Measurements from ENCODE around the gene CORO2B. TPM values are rescaled to one million over a fixed set of nuclear protein-coding genes. Genes with fewer than 3 reads are reported as not detected.

CORO2B gene
- total RNA-seq, 1 experiment from 2014 or later = 3.8 TPM

- ChIA-PET POLR2A (ENCODE audit: low non-redundant PET) (no interaction called here), CTCF (no interaction called here)
- TF ChIP-seq CTCF (conservative IDR thresholded peaks at IDR 0.05; ENCODE audit: low read depth, low read length) (no peak), EZH2 (IDR thresholded peaks at IDR 0.05; ENCODE audit: borderline replicate concordance, low read depth, low read length, poor library complexity, severe bottlenecking) (no peak)
- Histone ChIP-seq H3K9me3 (ENCODE audit: low read depth, low read length, poor library complexity, severe bottlenecking) (no peaks in the 10 kb centered on the region), H3K4me3 (ENCODE audit: low read depth, low read length, poor library complexity, severe bottlenecking) (no peak overlapping the region), H3K27me3 (replicated peaks; ENCODE audit: insufficient read depth, low read depth, low read length, poor library complexity) (no peaks in the 10 kb centered on the region), H3K36me3 (ENCODE audit: insufficient read depth, low read length, poor library complexity, severe bottlenecking) (no peaks in the 10 kb centered on the region), H3K4me1 (ENCODE audit: insufficient read depth, low read length, poor library complexity, severe bottlenecking) (peaks cover 22% of the 10 kb centered on the region), H3K27ac (ENCODE audit: low read depth, low read length, poor library complexity, severe bottlenecking) (peak overlapping the region; percentile 11)
- no TSS peak for BruUV-seq (replicated peaks)
- DNase-seq (ENCODE audit: low spot score) = no peak
- intact Hi-C loops (cut with micrococcal nuclease; ENCODE audit: unreplicated experiment) = no loop called here
Measured at GRCh38 chr15:68614286-68615035, 35.7 kb downstream of the CORO2B start.

GRCh38 chr15:68615301-68615700, 36.5 kb downstream of the CORO2B start:
- CTCF ChIA-PET = no interaction called here
- TF ChIP-seq EZH2 (IDR thresholded peaks at IDR 0.05; ENCODE audit: borderline replicate concordance, low read depth, low read length, poor library complexity, severe bottlenecking) (no peak), CTCF (conservative IDR thresholded peaks at IDR 0.05; ENCODE audit: low read depth, low read length) (no peak)
- intact Hi-C loops (cut with micrococcal nuclease; ENCODE audit: unreplicated experiment) = no loop called here
- BruUV-seq (replicated peaks) = no TSS peak
- DNase-seq (ENCODE audit: low spot score) = no peak
- no peaks in the 10 kb centered on the region for H3K36me3 ChIP-seq (ENCODE audit: insufficient read depth, low read length, poor library complexity, severe bottlenecking)
- H3K27ac ChIP-seq (ENCODE audit: low read depth, low read length, poor library complexity, severe bottlenecking) = no peak overlapping the region
- H3K9me3 ChIP-seq (ENCODE audit: low read depth, low read length, poor library complexity, severe bottlenecking) = no peaks in the 10 kb centered on the region
- POLR2A ChIA-PET (ENCODE audit: low non-redundant PET) = no interaction called here
- peaks cover 28% of the 10 kb centered on the region for H3K4me1 ChIP-seq (ENCODE audit: insufficient read depth, low read length, poor library complexity, severe bottlenecking)
- H3K4me3 ChIP-seq (ENCODE audit: low read depth, low read length, poor library complexity, severe bottlenecking) = no peak overlapping the region
- H3K27me3 ChIP-seq (replicated peaks; ENCODE audit: insufficient read depth, low read depth, low read length, poor library complexity) = no peaks in the 10 kb centered on the region

GRCh38 chr15:68615811-68616210, 37.0 kb downstream of the CORO2B start:
- H3K36me3 ChIP-seq (ENCODE audit: insufficient read depth, low read length, poor library complexity, severe bottlenecking) = no peaks in the 10 kb centered on the region
- TF ChIP-seq EZH2 (IDR thresholded peaks at IDR 0.05; ENCODE audit: borderline replicate concordance, low read depth, low read length, poor library complexity, severe bottlenecking) = no peak
- TF ChIP-seq CTCF (conservative IDR thresholded peaks at IDR 0.05; ENCODE audit: low read depth, low read length) = no peak
- DNase-seq (ENCODE audit: low spot score) = no peak
- no TSS peak for BruUV-seq (replicated peaks)
- H3K27me3 ChIP-seq (replicated peaks; ENCODE audit: insufficient read depth, low read depth, low read length, poor library complexity) = no peaks in the 10 kb centered on the region
- intact Hi-C loops (cut with micrococcal nuclease; ENCODE audit: unreplicated experiment) = no loop called here
- H3K4me1 ChIP-seq (ENCODE audit: insufficient read depth, low read length, poor library complexity, severe bottlenecking) = peaks cover 32% of the 10 kb centered on the region
- H3K9me3 ChIP-seq (ENCODE audit: low read depth, low read length, poor library complexity, severe bottlenecking) = no peaks in the 10 kb centered on the region
- ChIA-PET CTCF (interaction anchor here (0.6 kb wide), 1 partner anchor 58 kb away, joined by 8 read pairs; no protein-coding TSS in a partner anchor), POLR2A (ENCODE audit: low non-redundant PET) (no interaction called here)
- H3K4me3 ChIP-seq (ENCODE audit: low read depth, low read length, poor library complexity, severe bottlenecking) = no peak overlapping the region
- H3K27ac ChIP-seq (ENCODE audit: low read depth, low read length, poor library complexity, severe bottlenecking) = no peak overlapping the region

All from A673 (cell line).